NCI-H526 (cell line): ENCODE results near the gene CAMTA2.
"Not testable (repeated sequence)": the region's sequence is repeated elsewhere in the genome, so short reads cannot be mapped to it uniquely, and the experiment has no call there.

Experiments used
- DNase-seq, 2 experiments: peaks; one replicate each; lab custom pipeline; 2025; lab: John Stamatoyannopoulos, UW

Gene CAMTA2

DNA sequence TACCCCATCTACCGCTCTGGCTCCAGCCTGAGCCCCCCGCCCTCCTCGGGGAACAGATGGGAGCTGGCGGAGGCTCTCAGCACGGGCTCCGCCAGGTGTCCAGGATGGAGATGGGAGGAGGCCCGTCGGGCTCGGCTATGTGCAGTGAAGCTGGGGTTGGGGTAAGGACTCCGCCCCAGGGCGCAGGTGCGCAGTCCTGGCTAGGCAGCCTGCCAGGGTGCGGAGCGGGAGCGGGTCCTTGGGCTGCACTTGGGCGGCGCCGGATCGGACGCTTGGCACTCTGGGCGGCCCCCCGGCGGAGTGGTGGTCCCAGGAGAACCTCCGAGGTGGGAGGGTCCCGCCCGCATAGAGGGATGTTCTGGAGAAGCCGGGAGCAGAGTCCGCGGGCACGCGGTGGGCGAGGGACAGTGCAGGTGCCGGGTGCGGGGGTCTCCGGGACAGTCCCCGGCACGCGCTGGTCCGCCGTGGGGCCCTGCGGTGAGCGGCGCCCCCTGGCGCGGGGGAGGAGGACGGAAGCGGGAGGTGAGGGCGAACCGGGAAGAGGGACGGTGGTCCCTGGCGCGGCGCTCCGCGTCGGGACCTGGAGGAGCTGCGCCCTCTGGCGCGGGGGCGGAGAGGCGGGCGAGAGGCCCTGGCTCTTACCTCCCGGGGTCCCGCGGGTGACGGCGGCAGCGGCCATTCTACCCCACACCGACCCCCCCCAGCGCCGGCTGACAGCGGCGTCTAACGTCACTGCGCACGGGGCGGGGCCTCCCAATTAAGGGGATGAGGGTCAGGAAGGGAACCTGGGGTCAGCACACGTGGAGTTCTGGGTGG is at the start of gene CAMTA2:
Gene CAMTA2, minus strand, starts transcription at position 725 of the 816 bp plus-strand sequence. CDS start 1,453 bp downstream, outside the sequence.
- DNase-seq = peak; percentile 63 to 86

DNA sequence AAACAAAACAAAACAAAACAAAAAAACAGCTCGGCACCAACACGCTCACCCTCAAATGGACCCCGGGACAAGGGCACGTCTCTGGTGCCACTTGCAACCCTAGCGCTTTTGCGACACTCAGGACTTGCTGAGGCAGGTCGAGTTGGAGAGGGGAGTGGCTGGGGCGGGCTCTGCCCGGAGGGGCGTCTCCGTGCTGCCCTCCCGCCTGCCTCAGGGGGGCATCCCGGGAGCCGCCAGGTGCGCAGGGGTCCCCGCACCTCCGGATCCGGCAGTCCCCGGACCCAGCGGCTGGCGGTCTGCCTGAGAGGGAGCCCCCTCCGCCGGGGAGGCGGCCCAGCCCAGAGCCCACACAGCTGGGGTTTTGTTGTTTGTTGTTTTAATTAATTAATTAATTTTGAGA is 47.8 kb upstream of the CAMTA2 start, which contains the start of gene SLC52A1:
Gene SLC52A1, minus strand, starts transcription at position 112 of the 400 bp plus-strand sequence. CDS start 820 bp downstream, outside the sequence.
- peak in 1 of 2 experiments; percentile 11 for DNase-seq

GRCh38 chr17:5034651-5035050 is 47.2 kb upstream of the CAMTA2 start:
- no peak for DNase-seq

DNA sequence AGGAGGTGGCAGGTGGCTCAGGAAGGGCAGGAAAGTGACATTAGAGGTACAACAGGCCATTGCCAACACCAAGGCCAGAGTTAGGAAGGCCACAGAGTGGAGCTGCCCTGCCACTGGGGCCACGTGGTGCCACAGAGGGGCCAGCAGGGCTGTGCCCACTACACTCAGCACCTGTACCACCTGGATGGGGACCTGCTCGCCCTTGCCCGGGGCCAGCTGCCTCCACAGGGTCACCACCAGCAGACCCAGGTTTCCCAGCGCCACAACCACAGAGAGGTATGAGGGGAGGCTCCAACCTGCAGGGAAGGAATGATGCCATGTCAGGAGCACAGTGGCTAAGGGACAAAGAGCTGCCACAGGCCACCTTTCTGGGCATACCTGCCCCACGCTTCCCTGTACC is 46.6 kb upstream of the CAMTA2 start:
- DNase-seq = no peak

DNA sequence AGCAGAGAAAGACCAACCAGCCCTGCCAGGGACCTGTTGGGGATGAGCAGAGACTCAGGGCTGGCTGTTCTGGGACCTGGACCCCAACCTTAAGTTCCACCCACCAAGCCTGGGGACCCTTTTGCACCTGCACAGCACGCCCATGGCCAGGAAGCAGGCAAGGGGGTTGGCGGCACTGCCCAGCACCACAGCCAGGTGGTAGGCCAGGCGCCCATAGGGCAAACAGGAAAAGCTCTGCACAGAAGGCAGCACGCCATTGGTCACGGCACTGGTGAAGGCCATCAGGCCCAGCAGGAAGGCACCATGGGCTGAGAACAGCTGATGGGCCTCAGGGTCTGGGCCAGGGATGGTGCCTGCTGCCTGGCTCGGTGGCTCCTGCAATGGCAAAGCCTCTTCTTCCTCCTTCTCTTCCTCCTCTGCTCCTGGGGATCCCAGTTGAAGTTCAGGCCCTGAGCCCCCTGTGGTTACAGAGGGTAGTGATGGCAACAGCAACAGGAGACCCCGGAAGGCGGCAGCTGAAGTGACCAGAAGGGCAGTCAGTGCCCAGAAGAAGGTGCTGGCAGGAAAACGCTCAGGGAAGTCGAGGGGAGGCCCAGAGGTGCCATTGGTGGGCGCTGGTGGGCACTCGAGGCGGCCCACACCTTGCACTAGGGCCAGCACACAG is 46.0 kb upstream of the CAMTA2 start:
- no peak for DNase-seq

DNA sequence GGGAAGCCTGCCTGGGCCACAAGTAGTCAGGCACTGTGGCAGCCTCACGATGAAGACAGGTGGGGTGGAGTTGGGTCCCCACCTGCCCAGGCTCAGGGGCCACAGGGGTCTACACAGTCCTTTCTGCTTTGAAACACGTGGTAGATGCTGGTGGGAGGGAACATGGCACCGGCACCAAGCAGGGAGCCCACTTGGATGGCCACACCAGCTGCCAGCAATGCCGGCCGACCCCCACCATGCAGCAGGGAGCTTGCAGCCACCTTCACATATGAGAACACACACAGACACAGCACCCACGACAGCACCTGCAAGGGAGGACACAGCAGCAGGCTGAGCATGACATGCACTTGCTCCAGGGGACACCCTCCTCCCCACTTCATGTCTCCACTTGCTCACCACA is 45.4 kb upstream of the CAMTA2 start:
- DNase-seq = no peak

DNA sequence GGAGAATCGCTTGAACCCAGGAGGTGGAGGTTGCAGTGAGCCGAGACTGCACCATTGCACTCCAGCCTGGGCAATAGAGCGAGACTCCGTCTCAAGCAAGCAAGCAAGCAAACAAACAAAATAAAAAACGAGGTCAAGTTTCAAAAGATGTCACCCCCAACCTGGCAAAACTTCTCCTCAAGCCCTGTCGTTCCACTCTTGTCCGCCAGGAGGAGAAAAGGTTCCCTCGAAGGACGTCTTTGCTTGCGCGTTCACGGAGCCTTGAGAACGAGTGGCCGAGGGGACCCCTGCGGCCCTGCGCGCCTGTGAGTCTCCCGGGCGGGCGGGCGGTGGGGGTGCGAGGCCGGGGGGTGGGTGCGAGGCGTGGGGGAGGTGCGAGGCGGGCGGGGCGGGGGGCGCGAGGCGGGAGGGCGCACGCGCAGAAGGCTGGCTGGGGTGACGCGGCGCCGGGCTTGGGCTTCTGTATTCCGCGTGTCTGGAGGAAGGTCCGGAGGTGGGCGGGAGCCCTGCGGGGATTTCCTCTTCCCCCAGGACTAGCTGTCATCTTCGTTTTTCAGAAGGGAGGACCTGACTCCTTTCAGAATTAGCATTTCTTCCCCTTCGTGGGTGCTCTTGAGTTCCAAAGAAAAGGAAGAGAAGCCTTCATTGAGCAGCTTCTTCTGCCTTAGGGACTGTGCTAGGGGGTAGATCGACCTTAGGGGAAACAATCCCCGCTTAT is 44.0 kb upstream of the CAMTA2 start:
- peak; percentile 62 to 77 for DNase-seq

- DNase-seq = not testable (repeated sequence)
Measured at GRCh38 chr17:5030168-5030567, 42.7 kb upstream of the CAMTA2 start.

DNA sequence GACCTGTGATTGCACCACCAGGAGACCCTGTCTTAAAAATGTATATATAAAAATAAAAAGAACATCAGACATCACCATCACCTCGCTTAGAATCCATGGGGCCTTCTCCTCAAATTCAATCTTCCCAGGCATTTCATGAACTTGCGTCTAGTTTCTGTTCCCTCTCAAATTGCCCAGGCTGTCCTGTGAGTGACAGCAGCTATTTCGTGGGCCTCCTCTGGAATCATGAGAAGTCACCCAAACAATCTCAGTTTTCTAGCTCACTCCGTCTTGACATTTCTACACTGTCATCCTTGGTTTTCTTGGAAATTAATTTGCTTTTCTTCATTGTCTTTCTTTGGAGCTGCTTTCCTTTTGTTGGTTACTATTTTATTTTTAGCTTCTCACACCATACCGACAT is 40.4 kb upstream of the CAMTA2 start:
- no peak for DNase-seq

GRCh38 chr17:5027299-5027698 is 39.8 kb upstream of the CAMTA2 start:
- no peak for DNase-seq

DNA sequence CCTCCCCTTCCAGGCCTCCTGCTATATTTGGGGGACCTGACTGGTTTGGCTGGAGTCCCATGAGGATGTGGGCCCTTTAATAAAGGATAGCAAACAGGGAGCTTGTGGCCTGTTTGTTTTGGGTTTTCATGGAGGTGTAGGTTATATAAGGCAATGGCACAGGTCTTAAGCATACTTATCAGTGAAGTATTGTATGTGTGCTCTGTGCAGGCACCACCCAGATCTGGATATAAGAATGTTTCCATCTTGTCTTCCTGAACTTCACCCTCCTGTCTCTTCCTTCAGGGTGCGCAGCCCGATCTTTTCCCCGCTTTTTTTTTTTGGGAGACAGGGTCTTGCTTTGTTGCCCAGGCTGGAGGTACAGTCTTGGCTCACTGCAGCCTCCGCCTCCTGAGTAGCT is 37.1 kb upstream of the CAMTA2 start:
- no peak for DNase-seq

GRCh38 chr17:5023588-5024147 is 36.2 kb upstream of the CAMTA2 start:
- no peak for DNase-seq

- no peak for DNase-seq
Measured at GRCh38 chr17:5022171-5022711, 34.8 kb upstream of the CAMTA2 start.

- DNase-seq = no peak
Measured at GRCh38 chr17:5020502-5021023, 33.1 kb upstream of the CAMTA2 start.

DNA sequence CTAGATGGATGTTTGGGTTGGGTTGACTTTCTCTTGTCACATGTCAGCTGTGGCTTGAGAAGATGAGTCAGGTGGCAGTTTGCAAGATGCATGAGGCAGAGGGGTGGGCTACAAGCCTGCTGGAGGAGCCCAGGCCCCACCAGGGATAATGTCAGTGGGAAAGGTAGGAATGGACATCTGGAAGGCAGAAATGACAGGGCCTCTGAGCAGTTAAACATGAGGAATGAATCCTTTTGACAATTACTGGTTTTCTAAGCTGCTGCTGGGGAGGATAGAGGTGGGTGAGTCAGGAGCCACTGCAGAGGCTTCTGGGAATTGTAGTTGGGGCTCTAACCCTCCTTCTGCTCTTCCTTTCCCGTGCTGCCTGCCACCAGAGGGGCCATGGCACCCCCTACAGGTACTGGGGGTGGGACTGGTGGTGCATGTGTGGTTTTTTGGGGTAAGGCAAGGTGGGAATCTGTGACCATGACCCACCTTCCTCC is 32.0 kb upstream of the CAMTA2 start:
- DNase-seq = no peak

- DNase-seq = no peak
Measured at GRCh38 chr17:5014357-5014756, 26.9 kb upstream of the CAMTA2 start.

DNA sequence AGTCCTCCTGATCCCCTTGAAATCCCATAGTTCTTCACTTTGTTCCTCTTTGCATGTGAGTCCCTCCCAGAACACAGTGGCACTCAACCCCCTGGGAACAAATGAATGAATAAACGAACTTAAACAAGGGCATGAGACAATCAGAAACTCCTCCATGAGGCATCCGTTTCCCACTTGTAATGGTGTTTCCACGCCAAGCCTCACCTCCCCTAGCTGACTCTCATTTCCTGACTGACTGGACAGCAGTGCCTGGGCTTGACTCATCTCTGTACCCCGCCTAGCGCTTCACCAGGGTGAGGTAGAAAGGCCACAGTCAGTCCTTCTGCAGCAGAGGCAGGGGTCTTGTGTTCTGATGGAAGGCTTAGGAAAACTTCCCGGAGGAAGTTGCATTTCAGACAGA is 24.5 kb upstream of the CAMTA2 start:
- DNase-seq = no peak

- no peak for DNase-seq
Measured at GRCh38 chr17:5003214-5003867, 15.9 kb upstream of the CAMTA2 start.

DNA sequence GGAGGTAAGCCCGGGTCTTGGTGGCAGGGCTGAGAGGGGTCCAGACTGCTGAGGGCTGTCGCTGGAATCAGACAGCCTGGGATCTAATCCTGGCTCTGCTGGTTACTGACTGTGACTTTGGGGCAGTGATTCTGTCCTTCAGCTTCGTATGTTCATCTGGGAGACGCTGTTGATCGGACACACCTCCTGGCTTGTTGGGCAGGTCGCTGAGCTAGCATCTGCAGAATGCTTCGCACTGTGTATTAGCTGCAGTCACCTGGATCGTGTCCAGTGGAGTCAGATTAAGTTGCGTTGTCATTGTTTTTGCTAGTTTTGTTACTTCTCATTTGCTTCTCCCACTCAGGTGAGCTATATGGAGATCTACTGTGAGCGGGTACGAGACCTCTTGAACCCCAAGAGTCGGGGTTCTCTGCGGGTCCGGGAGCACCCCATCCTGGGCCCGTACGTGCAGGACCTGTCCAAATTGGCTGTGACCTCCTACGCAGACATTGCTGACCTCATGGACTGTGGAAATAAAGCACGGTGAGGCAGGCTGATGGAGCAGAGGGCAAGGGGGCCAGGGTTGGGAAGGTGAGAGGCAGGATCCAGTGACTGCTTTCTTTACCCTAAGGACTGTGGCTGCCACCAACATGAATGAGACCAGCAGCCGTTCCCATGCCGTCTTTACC is 14.8 kb upstream of the CAMTA2 start:
- DNase-seq = no peak

DNA sequence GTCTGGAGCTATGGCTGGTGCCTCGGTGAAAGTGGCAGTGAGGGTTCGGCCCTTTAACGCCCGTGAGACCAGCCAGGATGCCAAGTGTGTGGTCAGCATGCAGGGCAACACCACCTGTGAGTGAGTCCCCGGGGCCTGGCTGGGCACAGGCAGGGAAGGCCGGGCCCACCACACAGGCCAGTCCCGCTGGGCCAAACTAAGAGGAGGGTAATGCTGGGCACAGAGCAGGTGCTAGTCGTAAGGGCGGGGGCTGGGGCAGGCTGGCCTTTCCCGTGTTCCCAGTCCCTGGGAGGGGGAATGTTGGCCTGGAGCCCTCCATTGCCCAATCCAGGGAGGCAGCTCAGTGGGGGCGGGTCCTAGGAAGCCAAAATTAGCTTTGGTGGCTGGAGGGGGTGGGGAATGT is 12.8 kb upstream of the CAMTA2 start:
- no peak for DNase-seq
